Bronchial epithelial cell (primary cell): ENCODE data around the gene GSX2. TPM values are rescaled to one million over a fixed set of nuclear protein-coding genes. Genes with fewer than 3 reads are reported as not detected.

ENCODE experiments used
- DNase-seq: peaks from one replicate; pipeline ENCODE4 v3.0.0-alpha.2; 2010; ENCODE audit warnings: low read depth
- FAIRE-seq: peaks from 2 replicates; lab custom pipeline; 2011; peaks lifted over from hg19 to GRCh38; lab: Jason Lieb, UNC
- H3K27me3 ChIP-seq: 2 replicates; pipeline ENCODE4 v1.5.1; 2011; ENCODE audit warnings: low read length; ENCODE audit not compliant: control insufficient read depth, insufficient read depth
- H3K36me3 ChIP-seq: 2 replicates; pipeline ENCODE4 v1.5.1; 2011; ENCODE audit warnings: low read length; ENCODE audit not compliant: control insufficient read depth, insufficient read depth
- H3K4me3 ChIP-seq: 2 replicates; pipeline ENCODE4 v1.5.1; 2011; ENCODE audit warnings: mild to moderate bottlenecking, low read depth, low read length, control low read depth
- total RNA-seq: library from RNA; depleted of rRNA; stranded (reverse); fragments of >200 nt; gene quantifications from 2 replicates; pipeline ENCODE4 v1.2.1, GENCODE V29; 2014
- TF ChIP-seq, protein P1 (sequence below): IDR thresholded peaks from 2 replicates; pipeline ENCODE4 v1.5.1; 2011; ENCODE audit warnings: mild to moderate bottlenecking, moderate library complexity, low read length, control low read depth, inconsistent platforms; ENCODE audit not compliant: insufficient read depth, severe bottlenecking

GSX2 gene
- total RNA-seq, 1 donor from 2014 or later = not detected

DNA sequence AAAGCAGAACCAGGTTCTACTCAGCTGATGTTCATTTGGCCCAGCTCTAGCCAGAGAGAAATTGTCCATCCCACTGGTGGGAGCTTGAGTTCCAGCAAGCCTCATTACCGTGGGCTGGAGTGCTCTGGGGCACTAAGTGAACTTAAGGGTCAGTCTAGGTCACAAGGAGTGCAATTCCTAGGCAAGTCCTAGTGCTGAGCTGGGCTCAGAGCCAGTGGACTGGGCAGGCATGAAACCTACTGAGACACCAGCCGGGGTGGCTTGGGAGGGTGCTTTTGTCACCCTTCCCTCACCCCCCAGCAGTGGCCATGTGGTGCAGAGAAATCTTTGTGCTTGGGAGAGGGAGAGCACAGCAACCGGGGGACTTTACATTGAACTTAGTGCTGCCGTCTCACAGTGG lies 39.4 kb downstream of the GSX2 start:
- Histone ChIP-seq H3K4me3 (no peak overlapping the region), H3K27me3 (no peaks in the 10 kb centered on the region), H3K36me3 (no peaks in the 10 kb centered on the region)
- TF ChIP-seq, protein P1, sequence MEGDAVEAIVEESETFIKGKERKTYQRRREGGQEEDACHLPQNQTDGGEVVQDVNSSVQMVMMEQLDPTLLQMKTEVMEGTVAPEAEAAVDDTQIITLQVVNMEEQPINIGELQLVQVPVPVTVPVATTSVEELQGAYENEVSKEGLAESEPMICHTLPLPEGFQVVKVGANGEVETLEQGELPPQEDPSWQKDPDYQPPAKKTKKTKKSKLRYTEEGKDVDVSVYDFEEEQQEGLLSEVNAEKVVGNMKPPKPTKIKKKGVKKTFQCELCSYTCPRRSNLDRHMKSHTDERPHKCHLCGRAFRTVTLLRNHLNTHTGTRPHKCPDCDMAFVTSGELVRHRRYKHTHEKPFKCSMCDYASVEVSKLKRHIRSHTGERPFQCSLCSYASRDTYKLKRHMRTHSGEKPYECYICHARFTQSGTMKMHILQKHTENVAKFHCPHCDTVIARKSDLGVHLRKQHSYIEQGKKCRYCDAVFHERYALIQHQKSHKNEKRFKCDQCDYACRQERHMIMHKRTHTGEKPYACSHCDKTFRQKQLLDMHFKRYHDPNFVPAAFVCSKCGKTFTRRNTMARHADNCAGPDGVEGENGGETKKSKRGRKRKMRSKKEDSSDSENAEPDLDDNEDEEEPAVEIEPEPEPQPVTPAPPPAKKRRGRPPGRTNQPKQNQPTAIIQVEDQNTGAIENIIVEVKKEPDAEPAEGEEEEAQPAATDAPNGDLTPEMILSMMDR = no peak
- FAIRE-seq (no peak), DNase-seq (no peak)

DNA sequence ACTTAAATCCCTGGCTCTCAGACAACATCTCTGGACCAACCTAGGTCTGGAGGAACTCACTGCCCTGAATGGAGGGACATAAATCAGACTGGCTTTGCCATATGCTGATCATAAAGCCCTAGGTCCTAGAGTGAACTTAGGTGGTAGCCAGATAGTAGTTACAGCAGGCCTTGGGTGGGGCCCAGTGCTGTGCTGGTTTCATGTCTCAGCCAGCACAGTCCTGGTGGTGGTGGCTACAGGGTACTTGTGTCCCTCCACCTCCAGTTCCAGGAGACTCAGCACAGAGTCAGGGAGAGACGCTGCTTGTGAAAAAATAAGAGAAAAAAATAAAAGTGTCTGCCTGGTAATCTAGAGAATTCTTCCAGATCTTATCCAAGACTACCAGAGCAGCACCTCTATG lies 40.3 kb downstream of the GSX2 start:
- FAIRE-seq = peak; percentile 77
- H3K4me3 ChIP-seq = no peak overlapping the region

DNA sequence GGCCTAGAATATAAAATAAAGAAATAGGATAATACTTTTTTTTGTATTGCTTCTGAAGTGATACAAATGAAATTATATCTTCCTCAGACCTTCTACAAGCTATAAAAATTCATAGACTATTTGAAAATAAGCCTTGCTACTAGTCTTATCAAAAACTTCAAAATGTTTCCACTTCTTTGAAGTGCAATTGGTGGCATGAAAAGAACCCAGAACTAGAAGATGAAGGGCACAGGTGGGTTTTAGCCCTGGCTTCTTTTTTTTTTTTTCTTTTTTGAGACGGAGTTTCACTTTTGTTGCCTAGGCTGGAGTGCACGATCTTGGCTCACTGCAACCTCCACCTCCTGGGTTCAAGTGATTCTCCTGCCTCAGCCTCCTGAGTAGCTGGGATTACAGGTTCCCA lies 44.2 kb downstream of the GSX2 start:
- no peaks in the 10 kb centered on the region for H3K36me3 ChIP-seq
- FAIRE-seq = no peak
- no peak overlapping the region for H3K4me3 ChIP-seq
- DNase-seq = no peak
- no peaks in the 10 kb centered on the region for H3K27me3 ChIP-seq
- TF ChIP-seq, protein P1 = no peak

More for the DNA sequence above, 40.3 kb downstream of the GSX2 start:
- TF ChIP-seq, protein P1 = no peak
- no peaks in the 10 kb centered on the region for H3K27me3 ChIP-seq
- no peaks in the 10 kb centered on the region for H3K36me3 ChIP-seq
- no peak for DNase-seq

DNA sequence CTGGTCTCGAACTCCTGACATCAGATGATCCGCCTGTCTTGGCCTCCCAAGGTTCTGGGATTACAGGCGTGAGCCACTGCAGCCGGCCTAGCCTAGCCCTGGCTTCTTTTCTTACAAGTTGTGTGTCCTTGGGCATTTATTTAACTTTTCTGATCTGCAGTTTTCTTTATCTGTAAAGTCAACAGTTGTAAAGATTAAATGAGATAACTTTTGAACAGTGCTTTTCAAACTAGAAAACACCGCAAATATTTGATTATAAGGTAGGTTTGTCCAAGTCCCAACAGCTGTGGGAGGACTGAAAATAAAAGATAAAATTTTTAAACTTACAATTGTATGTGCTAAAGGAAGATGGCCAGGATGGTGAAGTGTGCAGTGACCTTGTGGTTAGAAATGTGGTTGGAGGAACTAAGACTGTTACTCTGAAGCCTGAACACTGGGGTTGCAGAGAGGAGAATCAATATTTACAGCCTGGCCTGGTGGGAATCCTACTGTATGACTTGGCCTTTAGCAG lies 44.8 kb downstream of the GSX2 start:
- no peak for DNase-seq
- no peaks in the 10 kb centered on the region for H3K36me3 ChIP-seq
- TF ChIP-seq, protein P1 = no peak
- no peak for FAIRE-seq
- no peak overlapping the region for H3K4me3 ChIP-seq
- no peaks in the 10 kb centered on the region for H3K27me3 ChIP-seq

DNA sequence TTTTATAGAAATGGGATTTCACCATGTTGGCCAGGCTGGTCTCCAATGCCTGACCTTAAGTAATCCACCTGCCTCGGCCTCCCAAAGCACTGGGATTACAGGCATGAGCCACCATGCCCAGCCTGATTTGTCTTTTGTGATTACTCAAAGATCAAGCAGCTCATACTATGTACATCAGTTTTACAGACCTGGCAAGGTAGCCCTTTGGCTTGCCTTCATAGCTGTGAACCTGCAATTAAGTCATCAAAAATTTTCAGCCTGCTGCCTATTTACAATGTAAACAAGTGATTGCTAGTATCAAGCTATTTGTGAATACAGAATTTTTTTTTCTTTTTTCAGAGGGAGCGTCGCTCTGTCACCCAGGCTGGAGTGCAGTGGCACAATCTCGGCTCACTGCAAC lies 46.2 kb downstream of the GSX2 start:
- Histone ChIP-seq H3K4me3 (no peak overlapping the region), H3K27me3 (no peaks in the 10 kb centered on the region), H3K36me3 (no peaks in the 10 kb centered on the region)
- TF ChIP-seq, protein P1 = no peak
- DNase-seq (no peak), FAIRE-seq (no peak)

DNA sequence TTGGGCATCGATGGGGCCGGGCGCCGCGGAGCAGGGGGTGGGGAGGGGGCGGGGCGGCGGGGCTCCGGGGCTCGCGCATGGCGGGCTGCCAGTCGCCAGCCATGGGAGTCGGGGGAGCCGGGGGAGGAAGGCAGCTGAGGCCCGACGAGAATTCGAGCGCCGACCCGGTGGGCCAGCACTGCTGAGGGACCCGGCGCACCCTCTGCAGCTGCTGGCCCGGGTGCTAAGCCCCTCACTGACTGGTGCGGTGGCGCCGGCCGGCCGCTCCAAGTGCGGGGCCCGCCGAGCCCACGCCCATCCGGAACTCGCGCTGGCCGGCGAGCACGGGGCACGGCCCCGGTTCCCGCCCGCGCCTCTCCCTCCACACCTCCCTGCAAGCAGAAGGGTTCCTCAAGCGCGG lies 49.4 kb downstream of the GSX2 start:
- H3K36me3 ChIP-seq = no peaks in the 10 kb centered on the region
- H3K27me3 ChIP-seq = no peaks in the 10 kb centered on the region

More for the DNA sequence above, 49.4 kb downstream of the GSX2 start:
- no peak overlapping the region for H3K4me3 ChIP-seq
- FAIRE-seq = no peak
- DNase-seq = no peak
- TF ChIP-seq, protein P1 = no peak
